H9 (cell line): ENCODE results near the gene ITK. TPM values are rescaled to one million over a fixed set of nuclear protein-coding genes. Genes with fewer than 3 reads are reported as not detected.

ENCODE experiments used
- DNase-seq: peaks from one replicate; pipeline ENCODE4 v3.0.0-alpha.2; 2017
- H2AFZ ChIP-seq: one replicate; pipeline ENCODE4 v1.6.1; 2013; ENCODE audit warnings: mild to moderate bottlenecking, low read length, control low read depth, moderate library complexity
- H2AK5ac ChIP-seq: 2 replicates; pipeline ENCODE4 v1.6.1; 2013; ENCODE audit warnings: low read length, control low read depth, mixed read lengths; ENCODE audit not compliant: insufficient read length
- H2BK120ac ChIP-seq: one replicate; pipeline ENCODE4 v1.6.1; 2013; ENCODE audit warnings: low read depth, mild to moderate bottlenecking, low read length, control low read depth, inconsistent platforms; ENCODE audit not compliant: poor library complexity, severe bottlenecking
- H2BK12ac ChIP-seq: 2 replicates; pipeline ENCODE4 v1.6.1; 2013; ENCODE audit warnings: low read length, control low read depth, mixed read lengths, low read depth; ENCODE audit not compliant: insufficient read length
- H2BK15ac ChIP-seq: 2 replicates; pipeline ENCODE4 v1.6.1; 2013; ENCODE audit warnings: low read depth, low read length, control low read depth
- H2BK20ac ChIP-seq: one replicate; pipeline ENCODE4 v1.6.1; 2013; ENCODE audit warnings: low read depth, mild to moderate bottlenecking, low read length, control low read depth, inconsistent platforms; ENCODE audit not compliant: poor library complexity, severe bottlenecking
- H2BK5ac ChIP-seq: 2 replicates; pipeline ENCODE4 v1.6.1; 2013; ENCODE audit warnings: low read length, control low read depth, mixed read lengths; ENCODE audit not compliant: insufficient read length
- H3K14ac ChIP-seq: 2 replicates; pipeline ENCODE4 v1.6.1; 2013; ENCODE audit warnings: low read length, control low read depth; ENCODE audit not compliant: insufficient read depth
- H3K18ac ChIP-seq: 2 replicates; pipeline ENCODE4 v1.6.1; 2013; ENCODE audit warnings: low read depth, mild to moderate bottlenecking, mixed read lengths, low read length, control low read depth; ENCODE audit not compliant: insufficient read length
- H3K23ac ChIP-seq: 2 replicates; pipeline ENCODE4 v1.6.1; 2013; ENCODE audit warnings: low read length, control low read depth, mixed read lengths, low read depth; ENCODE audit not compliant: insufficient read length
- H3K23me2 ChIP-seq: 2 replicates; pipeline ENCODE4 v1.6.1; 2013; ENCODE audit warnings: low read depth, mild to moderate bottlenecking, mixed read lengths, low read length, control low read depth; ENCODE audit not compliant: insufficient read length, poor library complexity, severe bottlenecking
- H3K27ac ChIP-seq: 2 replicates; pipeline ENCODE4 v1.5.1; 2013; ENCODE audit warnings: low read length, control low read depth, mixed read lengths, low read depth; ENCODE audit not compliant: insufficient read length
- H3K27me3 ChIP-seq: 2 replicates; pipeline ENCODE4 v1.6.1; 2013; ENCODE audit warnings: low read length, control low read depth, inconsistent platforms; ENCODE audit not compliant: insufficient read depth
- H3K4ac ChIP-seq: 2 replicates; pipeline ENCODE4 v1.6.1; 2013; ENCODE audit warnings: low read depth, mild to moderate bottlenecking, control low read depth, inconsistent platforms, low read length, moderate library complexity
- H3K4me1 ChIP-seq: 2 replicates; pipeline ENCODE4 v1.6.1; 2013; ENCODE audit warnings: low read length, control low read depth, inconsistent platforms; ENCODE audit not compliant: insufficient read depth
- H3K4me2 ChIP-seq: 2 replicates; pipeline ENCODE4 v1.6.1; 2013; ENCODE audit warnings: low read length, control low read depth, mixed read lengths; ENCODE audit not compliant: insufficient read length, insufficient read depth
- H3K56ac ChIP-seq: 2 replicates; pipeline ENCODE4 v1.6.1; 2013; ENCODE audit warnings: low read depth, mild to moderate bottlenecking, mixed read lengths, low read length, control low read depth; ENCODE audit not compliant: insufficient read length
- H3K79me1 ChIP-seq: 2 replicates; pipeline ENCODE4 v1.6.1; 2013; ENCODE audit warnings: low read depth, mild to moderate bottlenecking, moderate library complexity, low read length, control low read depth, inconsistent platforms; ENCODE audit not compliant: insufficient read depth, poor library complexity, severe bottlenecking
- H3K79me2 ChIP-seq: 2 replicates; pipeline ENCODE4 v1.6.1; 2013; ENCODE audit warnings: low read length, control low read depth, inconsistent platforms; ENCODE audit not compliant: insufficient read depth
- H3K9ac ChIP-seq: 2 replicates; pipeline ENCODE4 v1.6.1; 2013; ENCODE audit warnings: low read length, control low read depth, mixed read lengths; ENCODE audit not compliant: insufficient read length; ENCODE audit errors: extremely low read depth
- H3K9me3 ChIP-seq: one replicate; pipeline ENCODE4 v1.6.1; 2013; ENCODE audit warnings: low read depth, low read length, inconsistent platforms; ENCODE audit not compliant: control insufficient read depth
- H3T11ph ChIP-seq: one replicate; pipeline ENCODE4 v1.6.1; 2013; ENCODE audit warnings: mild to moderate bottlenecking, low read length, control low read depth, inconsistent platforms
- H4K20me1 ChIP-seq: one replicate; pipeline ENCODE4 v1.6.1; 2013; ENCODE audit not compliant: control insufficient read depth, insufficient read length, insufficient read depth
- H4K5ac ChIP-seq: 2 replicates; pipeline ENCODE4 v1.6.1; 2013; ENCODE audit warnings: low read depth, mild to moderate bottlenecking, mixed read lengths, low read length, control low read depth; ENCODE audit not compliant: insufficient read length
- H4K8ac ChIP-seq: replicated peaks from 2 replicates; pipeline ENCODE4 v1.6.1; 2013; ENCODE audit warnings: low read length, control low read depth, mixed read lengths, low read depth; ENCODE audit not compliant: insufficient read length
- H4K91ac ChIP-seq: 2 replicates; pipeline ENCODE4 v1.6.1; 2013; ENCODE audit warnings: low read depth, mild to moderate bottlenecking, moderate library complexity, mixed read lengths, low read length, control low read depth; ENCODE audit not compliant: insufficient read length
- H3K27ac Mint-ChIP-seq, 3 experiments: 2 replicates in 2 of 3; 3 replicates in 1 of 3; pipeline ENCODE4 v1.8.0; 2020 to 2021; ENCODE audit warnings: mixed read lengths in 3 of 3, mild to moderate bottlenecking in 1 of 3, moderate library complexity in 1 of 3
- H3K27me3 Mint-ChIP-seq: 2 replicates; pipeline ENCODE4 v1.8.0; 2021; ENCODE audit warnings: low read depth, mild to moderate bottlenecking, moderate library complexity, mixed read lengths
- H3K36me3 Mint-ChIP-seq, 3 experiments: 2 replicates in 2 of 3; 3 replicates in 1 of 3; pipeline ENCODE4 v1.8.0; 2020 to 2021; ENCODE audit warnings: low read depth in 3 of 3, mixed read lengths in 3 of 3; ENCODE audit not compliant: insufficient read depth in 1 of 3
- H3K4me1 Mint-ChIP-seq, 2 experiments: 2 replicates each; pipeline ENCODE4 v1.8.0; 2020; ENCODE audit warnings: mixed read lengths in 2 of 2
- H3K4me3 Mint-ChIP-seq, 2 experiments: 2 replicates in 1 of 2; 3 replicates in 1 of 2; pipeline ENCODE4 v1.8.0; 2020 to 2021; ENCODE audit warnings: mild to moderate bottlenecking in 2 of 2, mixed read lengths in 2 of 2, moderate library complexity in 1 of 2
- H3K9me3 Mint-ChIP-seq, 2 experiments: 2 replicates in 1 of 2; 3 replicates in 1 of 2; pipeline ENCODE4 v1.8.0; 2020; ENCODE audit warnings: mild to moderate bottlenecking in 2 of 2, mixed read lengths in 2 of 2, moderate library complexity in 1 of 2
- WGBS: extraction: QIAGEN DNeasy Blood & Tissue Kit; methylation state at CpG from one replicate; pipeline ENCODE4 v1.1.7; 2013; ENCODE audit warnings: missing lambda C conversion rate, low lambda C conversion rate, mixed read lengths; ENCODE audit not compliant: insufficient read length; ENCODE audit errors: extremely low coverage; 5-methylcytosine and 5-hydroxymethylcytosine counted together
- total RNA-seq: library from RNA; stranded (reverse); gene quantifications from 2 replicates; pipeline ENCODE4 v1.2.1, GENCODE V29; 2021
- TF ChIP-seq, protein P1 (sequence below): fragments of 200-600 bp; sonication (generic); conservative IDR thresholded peaks from 3 replicates; pipeline ENCODE4 v1.8.0; 2021; ENCODE audit warnings: antibody characterized with exemption, mild to moderate bottlenecking

The ITK gene
- total RNA-seq, 1 experiment from 2014 or later: 0.22 TPM

DNA sequence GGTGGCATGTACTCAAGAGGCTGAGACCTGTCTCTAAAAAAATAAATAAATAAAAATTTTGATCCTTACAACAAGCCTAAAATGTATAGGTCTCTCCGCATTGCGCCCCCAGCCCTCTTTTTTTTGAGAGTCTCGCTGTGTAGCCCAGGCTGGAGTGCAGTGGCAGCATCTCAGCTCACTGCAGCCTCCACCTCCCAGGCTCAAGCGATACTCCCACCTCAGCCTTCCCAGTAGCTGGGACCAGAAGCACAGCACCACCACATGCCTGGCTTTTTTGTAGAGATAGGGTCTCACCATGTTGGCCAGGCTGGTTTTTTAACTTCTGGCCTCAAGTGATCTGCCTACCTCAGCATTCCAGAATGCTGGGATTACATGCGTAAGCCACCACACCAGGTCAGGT lies 12.4 kb upstream of the ITK start:
- no peak overlapping the region for H3K18ac ChIP-seq
- H3K4ac ChIP-seq: no peak overlapping the region
- no peak overlapping the region for H3K4me2 ChIP-seq
- H3K9me3 Mint-ChIP-seq: peaks cover 3 to 5% of the 10 kb centered on the region in 2 experiments; a peak in 4 of 5 replicates
- H3K23me2 ChIP-seq: no peaks in the 10 kb centered on the region
- H3K79me2 ChIP-seq: no peaks in the 10 kb centered on the region
- H2BK12ac ChIP-seq: no peak overlapping the region
- no peak overlapping the region; a peak in 1 of 7 replicates for H3K27ac Mint-ChIP-seq
- no peak overlapping the region for H3K23ac ChIP-seq
- no peak overlapping the region for H3K9ac ChIP-seq
- no peak overlapping the region for H4K8ac ChIP-seq
- no peak for DNase-seq
- no CpG with 5 or more reads among the region's 5 CpGs for WGBS
- no peak overlapping the region for H2BK120ac ChIP-seq
- no peak overlapping the region for H3K14ac ChIP-seq
- H3K79me1 ChIP-seq: no peaks in the 10 kb centered on the region
- H4K91ac ChIP-seq: no peak overlapping the region
- no peak overlapping the region for H2AFZ ChIP-seq
- H3K27me3 Mint-ChIP-seq: no peaks in the 10 kb centered on the region; the same call in 1 of the 2 replicates
- H3K4me3 Mint-ChIP-seq: no peak overlapping the region
- no peak overlapping the region for H2BK15ac ChIP-seq
- no peaks in the 10 kb centered on the region for H3K4me1 ChIP-seq
- H3T11ph ChIP-seq: no peak overlapping the region
- no peak overlapping the region for H4K5ac ChIP-seq
- no peaks in the 10 kb centered on the region for H3K27me3 ChIP-seq
- no peaks in the 10 kb centered on the region for H3K9me3 ChIP-seq
- H3K56ac ChIP-seq: no peak overlapping the region
- peaks cover 23 to 27% of the 10 kb centered on the region in 2 experiments for H3K4me1 Mint-ChIP-seq
- H2BK5ac ChIP-seq: no peak overlapping the region
- no peak overlapping the region for H2BK20ac ChIP-seq
- no peak overlapping the region for H3K27ac ChIP-seq
- no peak overlapping the region for H2AK5ac ChIP-seq
- H3K36me3 Mint-ChIP-seq: peaks cover 0 to 6% (median 0%) of the 10 kb centered on the region in 3 experiments; a peak in 2 of 7 replicates
- no peaks in the 10 kb centered on the region for H4K20me1 ChIP-seq
- TF ChIP-seq, protein P1, sequence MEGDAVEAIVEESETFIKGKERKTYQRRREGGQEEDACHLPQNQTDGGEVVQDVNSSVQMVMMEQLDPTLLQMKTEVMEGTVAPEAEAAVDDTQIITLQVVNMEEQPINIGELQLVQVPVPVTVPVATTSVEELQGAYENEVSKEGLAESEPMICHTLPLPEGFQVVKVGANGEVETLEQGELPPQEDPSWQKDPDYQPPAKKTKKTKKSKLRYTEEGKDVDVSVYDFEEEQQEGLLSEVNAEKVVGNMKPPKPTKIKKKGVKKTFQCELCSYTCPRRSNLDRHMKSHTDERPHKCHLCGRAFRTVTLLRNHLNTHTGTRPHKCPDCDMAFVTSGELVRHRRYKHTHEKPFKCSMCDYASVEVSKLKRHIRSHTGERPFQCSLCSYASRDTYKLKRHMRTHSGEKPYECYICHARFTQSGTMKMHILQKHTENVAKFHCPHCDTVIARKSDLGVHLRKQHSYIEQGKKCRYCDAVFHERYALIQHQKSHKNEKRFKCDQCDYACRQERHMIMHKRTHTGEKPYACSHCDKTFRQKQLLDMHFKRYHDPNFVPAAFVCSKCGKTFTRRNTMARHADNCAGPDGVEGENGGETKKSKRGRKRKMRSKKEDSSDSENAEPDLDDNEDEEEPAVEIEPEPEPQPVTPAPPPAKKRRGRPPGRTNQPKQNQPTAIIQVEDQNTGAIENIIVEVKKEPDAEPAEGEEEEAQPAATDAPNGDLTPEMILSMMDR: no peak
